Measurements from ENCODE around the gene SLC38A8.

GRCh38 chr16:84050316-84050715, 7.7 kb upstream of the SLC38A8 start:
- TF ChIP-seq CTCF (IDR thresholded peaks at IDR 0.05; ENCODE audit: poor library complexity, severe bottlenecking) (no peak), REST (IDR thresholded peaks at IDR 0.05; ENCODE audit: borderline replicate concordance) (no peak), SMC3 (conservative IDR thresholded peaks at IDR 0.05; ENCODE audit: poor library complexity) (no peak), POLR2AphosphoS5 (IDR thresholded peaks at IDR 0.05) (no peak), RAD21 (conservative IDR thresholded peaks at IDR 0.05) (no peak), TAF1 (IDR thresholded peaks at IDR 0.05; ENCODE audit: low read depth) (no peak), EZH2 (IDR thresholded peaks at IDR 0.05; ENCODE audit: borderline replicate concordance, insufficient read depth, low read length, poor library complexity, severe bottlenecking) (no peak), EP300 (conservative IDR thresholded peaks at IDR 0.05; ENCODE audit: poor library complexity, severe bottlenecking) (no peak), MXI1 (conservative IDR thresholded peaks at IDR 0.05; ENCODE audit: poor library complexity, severe bottlenecking) (no peak)
